ENCODE results near the gene CSRP1. TPM values are rescaled to one million over a fixed set of nuclear protein-coding genes. Genes with fewer than 3 reads are reported as not detected.

The CSRP1 gene
- total RNA-seq, 1 experiment from 2014 or later, result 94.4 TPM

- in situ Hi-C loops (cut with HindIII; ENCODE audit: low pct_unique_long_range_greater_than_20kb, low sequenced_read_pairs), result no loop called here
- ChIA-PET CTCF (interaction anchor here (0.6 to 2.8 kb wide), 7 partner anchors 8 to 63 kb away, joined by 3 to 25 read pairs (median 4); no protein-coding TSS in a partner anchor), POLR2A (no interaction called here)
- ATAC-seq (no peak), DNase-seq (ENCODE audit: low read depth, low spot score) (no peak)
- TF ChIP-seq SIN3A (IDR thresholded peaks at IDR 0.05; ENCODE audit: borderline replicate concordance, insufficient read depth, low read depth, low read length) (no peak), POLR2AphosphoS5 (IDR thresholded peaks at IDR 0.05; ENCODE audit: low read depth, low read length) (no peak), REST (IDR thresholded peaks at IDR 0.05; ENCODE audit: insufficient read depth in 1 of 2, low read depth in 2 of 2, low read length in 1 of 2) (no peak), CTCF (IDR thresholded peaks at IDR 0.05) (no peak), TCF7L2 (IDR thresholded peaks at IDR 0.05; ENCODE audit: low read depth, low read length) (no peak)
- H3K4me3 ChIP-seq (ENCODE audit: low read depth in 2 of 2, low read length in 2 of 2), result no peak overlapping the region
- H3K36me3 ChIP-seq (ENCODE audit: control insufficient read depth, insufficient read depth, low read length), result no peaks in the 10 kb centered on the region
- H3K9me3 ChIP-seq (ENCODE audit: control insufficient read depth, insufficient read depth, low read depth, low read length), result no peaks in the 10 kb centered on the region
- intact Hi-C loops (cut with micrococcal nuclease; ENCODE audit: unreplicated experiment), result loop anchor here (1.0 kb wide), 1 partner anchor 63 kb away; no protein-coding TSS in a partner anchor
- no TSS peak for BruUV-seq (replicated peaks)
- no peaks in the 10 kb centered on the region for H3K27me3 ChIP-seq (ENCODE audit: control insufficient read depth, insufficient read depth, low read length)
- peaks cover 6% of the 10 kb centered on the region for H3K4me1 ChIP-seq (ENCODE audit: control insufficient read depth, insufficient read depth, low read length)
- no peak overlapping the region for H3K27ac ChIP-seq (ENCODE audit: low read length)
Observed at GRCh38 chr1:201448990-201449389, 57.9 kb downstream of the CSRP1 start.

GRCh38 chr1:201447903-201448871 lies 58.7 kb downstream of the CSRP1 start:
- H3K4me1 ChIP-seq (ENCODE audit: control insufficient read depth, insufficient read depth, low read length), result peaks cover 6% of the 10 kb centered on the region
- DNase-seq (ENCODE audit: low read depth, low spot score) (no peak), ATAC-seq (peak; percentile 98)
- H3K36me3 ChIP-seq (ENCODE audit: control insufficient read depth, insufficient read depth, low read length), result no peaks in the 10 kb centered on the region
- ChIA-PET POLR2A (no interaction called here), CTCF (interaction anchor here (0.6 to 2.8 kb wide), 16 partner anchors 9 to 1405 kb away, joined by 3 to 25 read pairs (median 4); no protein-coding TSS in a partner anchor)
- no TSS peak for BruUV-seq (replicated peaks)
- no peaks in the 10 kb centered on the region for H3K9me3 ChIP-seq (ENCODE audit: control insufficient read depth, insufficient read depth, low read depth, low read length)
- peak; percentile 95 for TF ChIP-seq CTCF (IDR thresholded peaks at IDR 0.05)
- TF ChIP-seq SIN3A (IDR thresholded peaks at IDR 0.05; ENCODE audit: borderline replicate concordance, insufficient read depth, low read depth, low read length), result no peak
- in situ Hi-C loops (cut with HindIII; ENCODE audit: low pct_unique_long_range_greater_than_20kb, low sequenced_read_pairs), result no loop called here
- intact Hi-C loops (cut with micrococcal nuclease; ENCODE audit: unreplicated experiment), result loop anchor here (1.0 kb wide), 1 partner anchor 64 kb away; no protein-coding TSS in a partner anchor
- no peaks in the 10 kb centered on the region for H3K27me3 ChIP-seq (ENCODE audit: control insufficient read depth, insufficient read depth, low read length)
- no peak overlapping the region for H3K4me3 ChIP-seq (ENCODE audit: low read depth in 2 of 2, low read length in 2 of 2)
- H3K27ac ChIP-seq (ENCODE audit: low read length), result no peak overlapping the region

All from Panc1 (cell line).